Stimulated activated CD4-positive, alpha-beta T cell treated with anti-CD3 and anti-CD28 coated beads, Interleukin-12 subunit alpha, Interleukin-12 subunit beta, amount 100 ng/mL, for 48 hours (primary cell): ENCODE measurements around the gene TLL1.

ENCODE experiments used
- DNase-seq, 3 donors: peaks; one replicate each; pipeline ENCODE4 v3.0.0-alpha.2; 2020; ENCODE audit warnings: low read depth in 2 of 3, low spot score in 1 of 3

Gene TLL1

DNA sequence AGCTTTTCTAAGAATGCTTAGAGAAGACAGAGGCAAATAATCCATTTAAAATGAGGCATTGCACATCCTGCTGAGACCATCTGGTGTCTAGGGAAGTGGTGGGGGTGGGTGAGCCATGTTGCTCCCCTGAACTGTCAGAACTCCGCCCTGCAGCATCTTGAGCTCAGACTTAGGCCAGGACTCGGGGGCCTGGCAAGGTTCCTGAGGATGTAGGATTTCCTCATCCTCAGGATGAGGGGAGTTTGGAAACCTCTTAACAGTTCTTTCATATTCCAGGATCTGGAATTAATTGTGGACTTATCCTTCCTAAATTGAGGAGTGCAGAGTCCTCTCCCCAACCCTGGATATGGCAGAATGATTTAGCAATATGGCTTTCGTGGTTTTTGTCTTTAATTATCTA, 6.6 kb downstream of the TLL1 start:
- DNase-seq = no peak

GRCh38 chr4:165894159-165894558, 21.1 kb downstream of the TLL1 start:
- DNase-seq = no peak

DNA sequence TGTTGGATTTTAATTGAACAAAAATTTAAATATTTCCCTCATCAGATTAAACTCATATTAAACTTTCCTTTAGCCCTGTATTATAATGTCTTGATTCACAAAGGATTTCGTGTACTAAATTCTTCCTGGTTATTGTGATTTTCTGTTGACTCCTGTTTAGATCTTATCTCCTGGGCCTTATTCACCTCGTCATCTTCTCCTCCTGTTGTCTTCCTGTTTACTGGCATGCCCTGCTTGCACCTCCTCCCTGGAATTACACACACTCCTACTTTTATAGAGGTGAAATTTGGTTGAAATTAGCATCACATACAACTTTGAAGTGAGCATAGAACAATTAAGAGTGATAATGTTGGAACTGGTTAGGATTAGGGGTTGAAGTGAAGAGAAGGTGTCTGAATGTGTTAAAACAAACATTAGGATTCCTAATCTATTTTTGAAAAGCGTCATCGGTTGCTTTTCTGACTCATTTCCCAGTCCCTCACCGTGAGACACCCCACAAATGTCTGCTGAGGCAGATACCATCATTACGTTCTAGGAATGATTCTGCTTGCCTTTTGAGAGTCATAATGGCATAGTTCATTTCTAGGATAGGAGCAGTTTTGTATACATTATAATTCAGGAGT, 32.5 kb downstream of the TLL1 start:
- DNase-seq = no peak

GRCh38 chr4:165906272-165906671, 33.2 kb downstream of the TLL1 start:
- DNase-seq = no peak

GRCh38 chr4:165909947-165910346, 36.9 kb downstream of the TLL1 start:
- DNase-seq = no peak

- no peak for DNase-seq
These were observed 42.2 kb downstream of the TLL1 start for GRCh38 chr4:165915215-165915614.

- no peak for DNase-seq
These were observed 48.5 kb downstream of the TLL1 start for GRCh38 chr4:165921546-165921945.

- no peak for DNase-seq
These were observed 49.7 kb downstream of the TLL1 start for GRCh38 chr4:165922747-165923146.

GRCh38 chr4:165926307-165926706, 53.3 kb downstream of the TLL1 start:
- DNase-seq = no peak

GRCh38 chr4:165927366-165927765, 54.3 kb downstream of the TLL1 start:
- no peak for DNase-seq

GRCh38 chr4:165927815-165928214, 54.8 kb downstream of the TLL1 start:
- no peak for DNase-seq

DNA sequence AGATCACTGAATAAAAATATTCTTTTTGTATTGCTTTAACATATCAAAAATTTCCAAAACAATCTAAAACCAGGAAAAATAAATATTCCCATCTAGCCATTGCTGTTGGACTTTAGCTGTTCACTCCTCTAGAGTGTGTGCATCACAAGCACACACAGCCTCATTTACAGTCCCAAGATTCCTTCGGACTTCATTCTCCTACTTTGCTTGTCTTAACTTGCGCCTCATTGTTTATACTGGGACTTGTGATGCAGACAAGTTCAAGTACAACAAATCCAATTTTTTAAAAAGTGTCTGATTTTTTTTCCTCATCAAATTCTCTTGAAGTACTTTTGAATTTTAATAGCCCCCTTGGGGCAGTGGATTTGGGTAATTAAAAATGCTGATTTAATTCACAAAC, 55.6 kb downstream of the TLL1 start:
- no peak for DNase-seq

DNA sequence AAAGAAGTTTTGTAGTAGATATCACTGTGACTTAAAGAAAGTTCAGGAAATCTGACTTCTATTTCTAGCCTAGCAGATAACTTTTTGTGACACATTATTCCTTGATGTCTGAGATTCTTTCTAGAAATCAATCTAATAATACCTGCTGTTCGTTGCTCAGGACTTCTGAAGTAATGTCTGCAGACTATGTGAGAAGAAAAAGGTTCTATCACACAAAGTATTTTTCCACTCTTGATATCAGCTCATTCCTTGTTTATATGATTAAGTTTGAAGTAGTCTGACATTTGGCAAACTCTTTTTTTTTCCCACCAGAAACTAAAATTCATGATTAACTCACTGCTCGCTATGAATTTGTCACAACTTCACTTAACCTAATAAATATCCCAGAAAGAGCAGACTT, 56.6 kb downstream of the TLL1 start:
- DNase-seq = no peak

DNA sequence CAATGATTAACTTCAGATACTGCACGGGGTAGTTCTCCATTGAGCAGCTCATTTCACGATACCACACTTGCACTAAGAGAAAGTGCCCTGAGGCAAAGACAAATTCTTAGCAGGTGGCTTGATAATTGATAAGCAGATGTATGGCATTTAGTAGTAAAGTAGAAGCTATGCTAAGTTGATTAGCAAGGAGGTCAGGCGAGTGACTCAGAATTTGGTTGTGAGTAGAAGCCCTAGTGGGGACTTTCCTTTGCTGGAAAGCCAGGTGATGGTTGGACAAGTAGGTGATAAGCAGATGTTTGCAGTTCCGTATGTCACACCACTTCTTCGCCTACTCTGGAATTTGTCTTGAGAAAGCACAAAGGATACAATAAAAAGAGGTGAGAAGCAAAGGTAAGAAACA, 58.7 kb downstream of the TLL1 start:
- no peak for DNase-seq

DNA sequence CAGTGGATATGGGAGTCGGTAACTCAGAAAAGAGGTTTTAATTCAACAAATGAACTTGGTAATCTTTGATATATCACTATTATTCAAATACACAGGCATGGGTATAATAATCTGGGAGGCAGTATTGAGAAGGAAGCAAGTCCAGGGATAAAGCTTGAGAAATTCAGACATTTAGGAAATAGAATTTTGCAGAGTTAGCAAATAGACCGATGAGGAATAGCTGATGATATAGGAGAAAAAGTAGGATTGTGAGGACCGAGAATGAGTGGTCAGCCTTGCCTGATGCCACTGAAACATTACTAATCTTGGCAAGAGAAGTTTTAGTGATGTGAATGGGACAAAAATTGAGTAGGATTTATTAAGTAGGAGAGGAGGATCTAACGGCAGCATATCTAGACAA, 71.9 kb downstream of the TLL1 start:
- DNase-seq = no peak

DNA sequence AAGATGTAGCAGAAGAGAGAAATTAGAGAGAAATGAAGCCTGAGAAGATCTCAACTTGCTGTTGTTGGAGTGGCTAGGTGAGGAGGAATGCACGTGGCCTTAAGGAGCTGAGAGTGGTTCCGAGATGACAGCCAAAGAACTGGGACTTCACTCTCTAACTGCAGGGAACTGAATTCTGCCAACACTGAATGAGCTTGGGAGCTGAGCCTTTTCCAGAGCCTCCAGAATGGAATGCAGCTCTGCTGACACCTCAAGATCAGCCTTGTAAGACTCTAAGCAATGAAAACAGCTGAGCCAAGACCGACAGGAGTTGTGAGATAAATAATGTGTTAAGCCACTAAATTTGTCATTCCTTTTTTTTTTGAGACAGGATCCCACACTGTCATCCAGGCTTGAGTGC, 73.0 kb downstream of the TLL1 start:
- no peak for DNase-seq

GRCh38 chr4:165947019-165947418, 74.0 kb downstream of the TLL1 start:
- no peak for DNase-seq

- no peak for DNase-seq
These were observed 80.1 kb downstream of the TLL1 start for GRCh38 chr4:165953181-165953580.

DNA sequence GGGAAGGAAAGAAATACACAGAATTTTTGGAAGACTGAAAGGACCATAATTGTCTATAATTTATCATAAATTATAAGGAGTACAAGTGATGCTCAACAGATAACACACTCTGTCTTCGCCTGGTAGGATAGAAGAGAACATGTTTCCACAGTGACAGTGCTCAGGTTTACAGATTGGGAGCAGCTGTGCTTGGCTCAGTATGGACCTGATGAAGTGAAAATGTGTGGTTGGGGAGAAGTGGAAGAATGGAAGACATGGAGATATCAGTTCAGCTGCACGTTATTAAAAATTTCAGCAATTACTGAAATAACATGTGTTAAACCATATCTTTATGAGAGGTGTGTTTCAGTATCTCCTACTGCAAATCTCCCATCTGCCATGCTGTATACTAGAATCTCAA, 90.6 kb downstream of the TLL1 start:
- no peak for DNase-seq

DNA sequence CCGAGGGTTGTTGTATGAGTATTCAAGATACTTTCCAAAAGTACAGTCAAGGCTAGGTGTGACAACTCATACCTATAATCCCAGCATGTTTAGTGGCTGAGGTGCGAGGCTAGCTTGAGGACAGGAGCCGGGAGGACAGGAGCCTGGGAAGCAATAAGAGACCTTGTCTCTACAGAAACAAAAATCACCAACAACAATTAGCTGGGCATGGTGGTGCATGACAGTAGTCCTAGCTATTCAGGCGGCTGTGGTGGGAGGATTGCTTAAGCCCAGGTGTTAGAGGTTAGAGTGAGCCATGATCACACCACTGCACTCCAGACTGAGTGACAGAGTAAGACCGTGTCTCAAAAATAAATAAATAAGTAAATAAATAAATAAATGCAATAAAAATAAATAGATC, 91.6 kb downstream of the TLL1 start:
- no peak for DNase-seq

DNA sequence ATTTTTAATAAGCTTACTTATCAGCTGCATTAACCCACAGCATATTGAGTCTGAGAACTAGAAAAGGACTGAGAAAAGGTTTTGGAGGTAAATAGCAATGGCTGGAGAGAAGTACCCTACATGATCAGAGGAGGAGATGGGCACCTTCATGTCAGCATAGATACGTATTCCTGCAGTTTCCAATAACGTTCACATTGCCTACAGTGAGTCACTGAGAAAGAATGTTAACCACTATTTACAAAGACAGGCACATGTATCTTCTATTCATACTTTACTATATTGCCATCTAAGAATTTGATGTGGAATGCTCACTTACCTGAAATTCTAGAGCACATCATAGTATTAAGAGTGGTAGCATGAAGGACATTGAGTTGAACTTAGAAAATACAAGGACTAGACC, 92.5 kb downstream of the TLL1 start:
- DNase-seq = no peak

DNA sequence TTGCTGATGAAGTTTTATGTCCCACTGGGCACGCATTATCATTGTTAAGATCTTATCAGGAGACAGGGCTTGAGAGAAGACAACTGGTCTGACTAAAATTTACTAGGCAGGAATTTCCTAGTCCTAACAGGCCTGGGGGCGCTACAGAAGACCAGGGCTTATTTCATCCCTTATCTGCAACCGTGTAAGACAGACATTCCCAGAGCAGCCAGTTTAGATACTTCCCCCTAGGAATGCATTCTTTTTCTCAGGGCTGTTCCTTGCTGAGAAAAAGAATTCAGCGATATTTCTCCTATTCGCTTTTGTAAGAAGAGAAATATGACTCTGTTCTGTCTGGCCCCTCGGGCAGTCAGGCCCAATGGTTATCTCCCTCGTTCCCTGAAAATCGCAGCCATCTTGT, 93.8 kb downstream of the TLL1 start:
- DNase-seq = no peak

DNA sequence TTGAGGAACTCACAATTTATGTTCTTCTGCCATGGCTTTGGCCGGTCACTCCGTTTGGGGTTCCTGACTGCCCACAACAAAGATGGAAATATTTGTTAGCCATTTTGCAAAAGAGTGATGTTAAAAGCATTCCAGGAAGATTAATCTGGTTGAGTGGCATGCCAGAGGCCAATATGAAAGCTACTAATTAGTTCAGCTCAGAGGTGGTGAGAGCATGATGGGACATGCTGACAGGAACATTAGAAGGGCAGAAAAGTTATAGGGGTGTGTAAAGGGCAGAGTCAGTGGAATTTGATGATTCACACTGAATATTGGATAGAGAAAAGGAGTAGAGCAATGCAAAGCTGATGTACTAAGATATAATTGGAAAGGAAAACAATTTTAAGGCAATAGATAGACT, 94.4 kb downstream of the TLL1 start:
- DNase-seq = no peak
